HEK293 (cell line): Measurements from ENCODE around the gene TTC33.

ENCODE experiments used
- CTCF ChIA-PET: fragments of 350-600 bp; formaldehyde crosslinking; extraction: SDS; loops from one replicate; lab custom pipeline; 2021; ENCODE audit warnings: antibody characterized with exemption; lab: Yijun Ruan, JAX
- POLR2A ChIA-PET: fragments of 300-600 bp; formaldehyde crosslinking; extraction: SDS; loops from one replicate; lab custom pipeline; 2020; ENCODE audit warnings: antibody characterized with exemption, inconsistent platforms; lab: Yijun Ruan, JAX
- H3K27ac ChIP-seq: fragments of 200-500 bp; sonication (Bioruptor generic); 2 replicates; pipeline ENCODE4 v1.5.1; 2014; ENCODE audit warnings: low read depth, low read length, control low read depth, inconsistent platforms; ENCODE audit errors: extremely low read depth
- H3K36me3 ChIP-seq, 2 experiments: fragments of 200-500 bp in 1 of 2; sonication (Bioruptor generic) in 1 of 2; 1 replicate in 1 of 2; 2 replicates in 1 of 2; pipeline ENCODE4 v1.5.1; 2014 to 2017; ENCODE audit warnings: inconsistent platforms in 2 of 2, low read length in 2 of 2; ENCODE audit not compliant: control insufficient read depth in 2 of 2, insufficient read depth in 1 of 2
- H3K4me1 ChIP-seq: fragments of 200-500 bp; sonication (Bioruptor generic); 2 replicates; pipeline ENCODE4 v1.5.1; 2014; ENCODE audit warnings: mild to moderate bottlenecking, low read length, inconsistent platforms; ENCODE audit not compliant: control insufficient read depth, insufficient read depth
- H3K4me3 ChIP-seq: 2 replicates; pipeline ENCODE4 v1.5.1; 2011; ENCODE audit warnings: low read depth, mild to moderate bottlenecking, control low read depth, low read length, moderate library complexity
- H3K9me3 ChIP-seq: fragments of 200-500 bp; sonication (Bioruptor generic); 2 replicates; pipeline ENCODE4 v1.5.1; 2014; ENCODE audit warnings: low read depth, low read length, inconsistent platforms; ENCODE audit not compliant: control insufficient read depth, insufficient read depth
- ATF2 ChIP-seq: fragments of 450-650 bp; formaldehyde crosslinking; IDR thresholded peaks from 2 replicates; pipeline ENCODE4 v1.5.1; 2016; ENCODE audit warnings: missing biosample characterization, missing genetic modification characterization, low read depth
- BCL11A ChIP-seq: fragments of 450-650 bp; formaldehyde crosslinking; IDR thresholded peaks from 2 replicates; pipeline ENCODE4 v1.5.1; 2016; ENCODE audit warnings: low read depth, missing biosample characterization, missing genetic modification characterization
- OSR2 ChIP-seq: fragments of 450-650 bp; formaldehyde crosslinking; IDR thresholded peaks from 2 replicates; pipeline ENCODE4 v1.5.1; 2016; ENCODE audit warnings: missing biosample characterization, missing genetic modification characterization
- REST ChIP-seq: fragments of 450-650 bp; formaldehyde crosslinking; IDR thresholded peaks from 2 replicates; pipeline ENCODE4 v1.5.1; 2016; ENCODE audit warnings: missing biosample characterization, missing genetic modification characterization
- SALL2 ChIP-seq: fragments of 450-650 bp; formaldehyde crosslinking; IDR thresholded peaks from 2 replicates; pipeline ENCODE4 v1.5.0; 2017; ENCODE audit warnings: missing biosample characterization, mild to moderate bottlenecking, missing genetic modification characterization, borderline replicate concordance
- TCF7L2 ChIP-seq: IDR thresholded peaks from 2 replicates; pipeline ENCODE4 v1.6.1; 2011; ENCODE audit warnings: low read depth, mild to moderate bottlenecking, inconsistent platforms, low read length, moderate library complexity, borderline replicate concordance
- ZBTB10 ChIP-seq: fragments of 450-650 bp; formaldehyde crosslinking; IDR thresholded peaks from 2 replicates; pipeline ENCODE4 v1.5.1; 2016; ENCODE audit warnings: missing biosample characterization, missing genetic modification characterization
- ZBTB44 ChIP-seq: fragments of 450-650 bp; IDR thresholded peaks from 2 replicates; pipeline ENCODE4 v1.5.1; 2018; ENCODE audit warnings: missing biosample characterization, mild to moderate bottlenecking, missing genetic modification characterization
- ZBTB7A ChIP-seq: fragments of 450-650 bp; formaldehyde crosslinking; IDR thresholded peaks from 2 replicates; pipeline ENCODE4 v1.5.1; 2016; ENCODE audit warnings: low read depth, missing biosample characterization, missing genetic modification characterization
- ZFP37 ChIP-seq: fragments of 450-650 bp; formaldehyde crosslinking; IDR thresholded peaks from 2 replicates; pipeline ENCODE4 v1.5.1; 2016; ENCODE audit warnings: missing biosample characterization, missing genetic modification characterization
- ZNF114 ChIP-seq: fragments of 450-650 bp; formaldehyde crosslinking; IDR thresholded peaks from 2 replicates; pipeline ENCODE4 v1.5.0; 2017; ENCODE audit warnings: missing biosample characterization, missing genetic modification characterization
- ZNF174 ChIP-seq: fragments of 450-650 bp; formaldehyde crosslinking; IDR thresholded peaks from 2 replicates; pipeline ENCODE4 v1.5.0; 2017; ENCODE audit warnings: missing biosample characterization, mild to moderate bottlenecking, missing genetic modification characterization
- ZNF518A ChIP-seq: fragments of 450-650 bp; formaldehyde crosslinking; conservative IDR thresholded peaks from 2 replicates; pipeline ENCODE4 v1.5.1; 2016; ENCODE audit warnings: low read depth, missing biosample characterization, missing genetic modification characterization
- ZNF596 ChIP-seq: fragments of 450-650 bp; IDR thresholded peaks from 2 replicates; pipeline ENCODE4 v1.5.0; 2018; ENCODE audit warnings: missing biosample characterization, mild to moderate bottlenecking, missing genetic modification characterization, moderate library complexity
- ZNF777 ChIP-seq: fragments of 450-650 bp; formaldehyde crosslinking; IDR thresholded peaks from 2 replicates; pipeline ENCODE4 v1.5.1; 2017; ENCODE audit warnings: missing biosample characterization, missing genetic modification characterization, borderline replicate concordance
- ZSCAN5A ChIP-seq: fragments of 450-650 bp; formaldehyde crosslinking; IDR thresholded peaks from 2 replicates; pipeline ENCODE4 v1.5.1; 2016; ENCODE audit warnings: missing biosample characterization, missing genetic modification characterization

The TTC33 gene

GRCh38 chr5:40735609-40736008 lies 20.2 kb downstream of the TTC33 start:
- no peak overlapping the region for H3K27ac ChIP-seq
- peaks cover 6 to 14% of the 10 kb centered on the region in 2 experiments for H3K36me3 ChIP-seq
- no peaks in the 10 kb centered on the region for H3K4me1 ChIP-seq
- H3K4me3 ChIP-seq = no peak overlapping the region
- CTCF ChIA-PET = interaction anchor here (0.5 to 5.1 kb wide), 15 partner anchors 9 to 1162 kb away, joined by 3 to 18 read pairs (median 4); no protein-coding TSS in a partner anchor
- POLR2A ChIA-PET = no interaction called here
- H3K9me3 ChIP-seq = no peaks in the 10 kb centered on the region
- TF ChIP-seq ZFP37 (no peak), ATF2 (tag by site-specific recombination) (no peak), ZNF114 (tag by site-specific recombination) (no peak)

- H3K4me1 ChIP-seq = no peaks in the 10 kb centered on the region
- ChIA-PET POLR2A (no interaction called here), CTCF (interaction anchor here (0.7 to 5.1 kb wide), 10 partner anchors 9 to 1162 kb away, joined by 3 to 18 read pairs (median 4); no protein-coding TSS in a partner anchor)
- H3K4me3 ChIP-seq = no peak overlapping the region
- no peaks in the 10 kb centered on the region for H3K9me3 ChIP-seq
- no peak overlapping the region for H3K27ac ChIP-seq
- H3K36me3 ChIP-seq = peaks cover 3 to 13% of the 10 kb centered on the region in 2 experiments
- TF ChIP-seq REST (tag by site-specific recombination) (no peak), ZNF777 (tag by site-specific recombination) (no peak), ZNF518A (tag by site-specific recombination) (no peak), ZBTB10 (tag by site-specific recombination) (no peak), ZNF174 (tag by site-specific recombination) (no peak), TCF7L2 (no peak), BCL11A (tag by site-specific recombination) (no peak), ZBTB44 (no peak), ZSCAN5A (tag by site-specific recombination) (no peak), ZBTB7A (tag by site-specific recombination) (no peak), SALL2 (tag by site-specific recombination) (no peak), OSR2 (tag by site-specific recombination) (no peak), ZNF596 (tag by site-specific recombination) (no peak)
Measured at GRCh38 chr5:40734986-40735385, 20.8 kb downstream of the TTC33 start.
